Trophoblast cell (in vitro differentiated cells and primary cell): Measurements from ENCODE around the gene CLIC3.

Source experiments
- DNase-seq, 2 donors: peaks; one replicate each; pipeline ENCODE4 v3.0.0-alpha.2; 2016
- H2AFZ ChIP-seq: 2 replicates; pipeline ENCODE4 v1.6.1; 2013; ENCODE audit warnings: low read length, moderate library complexity, mild to moderate bottlenecking; ENCODE audit not compliant: insufficient read depth, poor library complexity
- H2AK5ac ChIP-seq: 2 replicates; pipeline ENCODE4 v1.6.1; 2013; ENCODE audit warnings: mild to moderate bottlenecking, low read length
- H2BK120ac ChIP-seq: 2 replicates; pipeline ENCODE4 v1.6.1; 2013; ENCODE audit warnings: low read length, mild to moderate bottlenecking, moderate library complexity; ENCODE audit not compliant: insufficient read depth, poor library complexity
- H2BK12ac ChIP-seq: 2 replicates; pipeline ENCODE4 v1.6.1; 2013; ENCODE audit warnings: mild to moderate bottlenecking, low read length, moderate library complexity
- H2BK5ac ChIP-seq: 2 replicates; pipeline ENCODE4 v1.6.1; 2013; ENCODE audit warnings: low read length, low read depth, moderate library complexity, mild to moderate bottlenecking; ENCODE audit not compliant: poor library complexity
- H3K14ac ChIP-seq: 2 replicates; pipeline ENCODE4 v1.6.1; 2013; ENCODE audit warnings: mild to moderate bottlenecking, low read length
- H3K18ac ChIP-seq: 2 replicates; pipeline ENCODE4 v1.6.1; 2013; ENCODE audit warnings: mild to moderate bottlenecking, low read length
- H3K23ac ChIP-seq: 2 replicates; pipeline ENCODE4 v1.6.1; 2013; ENCODE audit warnings: low read length
- H3K27ac ChIP-seq: 2 replicates; pipeline ENCODE4 v1.5.1; 2013; ENCODE audit warnings: low read depth, mild to moderate bottlenecking, inconsistent platforms, low read length, moderate library complexity
- H3K27me3 ChIP-seq: 2 replicates; pipeline ENCODE4 v1.6.1; 2013; ENCODE audit warnings: inconsistent platforms, mild to moderate bottlenecking, low read length, moderate library complexity; ENCODE audit not compliant: insufficient read depth
- H3K36me3 ChIP-seq, 2 experiments: 1 replicate in 1 of 2; 2 replicates in 1 of 2; pipeline ENCODE4 v1.6.1; 2013; ENCODE audit warnings: low read length in 2 of 2, mild to moderate bottlenecking in 2 of 2, moderate library complexity in 1 of 2; ENCODE audit not compliant: insufficient read depth in 2 of 2, control insufficient read depth in 1 of 2
- H3K4ac ChIP-seq: 2 replicates; pipeline ENCODE4 v1.6.1; 2013; ENCODE audit warnings: low read depth, mild to moderate bottlenecking, low read length, moderate library complexity
- H3K4me1 ChIP-seq, 2 experiments: 1 replicate in 1 of 2; 2 replicates in 1 of 2; pipeline ENCODE4 v1.6.1; 2013; ENCODE audit warnings: low read length in 2 of 2, mild to moderate bottlenecking in 2 of 2, moderate library complexity in 1 of 2; ENCODE audit not compliant: insufficient read depth in 2 of 2, control insufficient read depth in 1 of 2
- H3K4me2 ChIP-seq: 2 replicates; pipeline ENCODE4 v1.6.1; 2013; ENCODE audit warnings: inconsistent platforms, mild to moderate bottlenecking, low read length, moderate library complexity
- H3K4me3 ChIP-seq: 2 replicates; pipeline ENCODE4 v1.5.1; 2013; ENCODE audit warnings: mild to moderate bottlenecking, low read depth, low read length, inconsistent platforms
- H3K79me1 ChIP-seq: one replicate; pipeline ENCODE4 v1.6.1; 2013; ENCODE audit warnings: low read length
- H3K79me2 ChIP-seq: 2 replicates; pipeline ENCODE4 v1.6.1; 2013; ENCODE audit warnings: low read length, mild to moderate bottlenecking; ENCODE audit not compliant: control insufficient read depth, insufficient read depth, poor library complexity
- H3K9ac ChIP-seq: 2 replicates; pipeline ENCODE4 v1.6.1; 2013; ENCODE audit warnings: mild to moderate bottlenecking, low read length
- H3K9me3 ChIP-seq: 2 replicates; pipeline ENCODE4 v1.6.1; 2013; ENCODE audit warnings: low read depth, mild to moderate bottlenecking, control low read depth, inconsistent platforms, low read length; ENCODE audit not compliant: insufficient read depth
- H4K12ac ChIP-seq: 2 replicates; pipeline ENCODE4 v1.6.1; 2013; ENCODE audit warnings: low read depth, mild to moderate bottlenecking, low read length, moderate library complexity
- H4K8ac ChIP-seq: 2 replicates; pipeline ENCODE4 v1.6.1; 2013; ENCODE audit warnings: low read depth, mild to moderate bottlenecking, low read length, moderate library complexity
- H4K91ac ChIP-seq: one replicate; pipeline ENCODE4 v1.6.1; 2013; ENCODE audit warnings: low read depth, mild to moderate bottlenecking, low read length, moderate library complexity
- WGBS: extraction: QIAGEN DNeasy Blood & Tissue Kit; methylation state at CpG from one replicate; pipeline ENCODE4 v1.1.7; 2013; ENCODE audit warnings: missing lambda C conversion rate; ENCODE audit not compliant: insufficient read length, insufficient coverage; ENCODE audit errors: extremely low coverage; 5-methylcytosine and 5-hydroxymethylcytosine counted together

CLIC3 gene

GRCh38 chr9:136952876-136953770 lies 43.2 kb downstream of the CLIC3 start:
- no peak overlapping the region for H3K9ac ChIP-seq
- peaks cover 3% of the 10 kb centered on the region for H3K79me2 ChIP-seq
- H2BK120ac ChIP-seq = no peak overlapping the region
- no peak for DNase-seq
- H2AK5ac ChIP-seq = no peak overlapping the region
- H3K27ac ChIP-seq = no peak overlapping the region
- no CpG with 5 or more reads among the region's 44 CpGs for WGBS
- H3K27me3 ChIP-seq = no peaks in the 10 kb centered on the region
- H3K23ac ChIP-seq = no peak overlapping the region
- H3K79me1 ChIP-seq = peaks cover 8% of the 10 kb centered on the region
- no peak overlapping the region for H4K12ac ChIP-seq
- H3K4me2 ChIP-seq = no peak overlapping the region
- no peak overlapping the region for H2BK5ac ChIP-seq
- H3K36me3 ChIP-seq = no peaks in the 10 kb centered on the region
- peaks cover 7% of the 10 kb centered on the region for H3K9me3 ChIP-seq
- peaks cover 8 to 12% of the 10 kb centered on the region in 2 experiments for H3K4me1 ChIP-seq
- no peak overlapping the region for H2BK12ac ChIP-seq
- no peak overlapping the region for H3K4me3 ChIP-seq
- H4K91ac ChIP-seq = no peak overlapping the region
- H4K8ac ChIP-seq = no peak overlapping the region
- no peak overlapping the region for H2AFZ ChIP-seq
- H3K18ac ChIP-seq = no peak overlapping the region
- no peak overlapping the region for H3K4ac ChIP-seq
- no peak overlapping the region for H3K14ac ChIP-seq

DNA sequence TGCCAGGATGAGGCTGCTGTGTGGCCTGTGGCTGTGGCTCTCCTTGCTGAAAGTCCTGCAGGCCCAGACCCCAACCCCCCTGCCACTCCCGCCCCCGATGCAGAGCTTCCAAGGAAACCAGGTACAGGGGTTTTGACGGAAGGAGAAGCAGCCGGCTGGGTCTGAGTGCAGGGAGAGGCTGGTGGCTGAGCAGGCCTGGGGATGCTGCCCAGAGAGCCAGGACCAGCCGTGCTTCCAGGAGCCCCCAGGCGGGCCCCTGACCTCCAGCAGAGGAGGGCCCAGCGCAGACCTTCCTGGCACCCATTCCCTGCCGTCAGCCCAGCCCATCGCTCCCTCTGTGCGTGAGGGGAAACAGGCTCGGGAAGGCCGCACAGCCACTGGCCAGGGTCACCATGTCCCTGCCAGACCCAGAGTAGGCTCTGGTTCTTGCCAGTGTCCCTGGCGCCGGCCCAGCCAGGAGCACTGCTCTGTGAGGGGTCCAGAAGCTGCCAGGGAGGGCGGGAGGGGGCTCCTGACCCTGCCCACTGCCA lies 44.0 kb downstream of the CLIC3 start:
- no CpG with 5 or more reads among the region's 15 CpGs for WGBS
- H4K8ac ChIP-seq = no peak overlapping the region
- no peak overlapping the region for H2BK5ac ChIP-seq
- H3K18ac ChIP-seq = no peak overlapping the region
- H3K79me1 ChIP-seq = peaks cover 8% of the 10 kb centered on the region
- H4K91ac ChIP-seq = no peak overlapping the region
- no peak overlapping the region for H3K23ac ChIP-seq
- no peak overlapping the region for H2AFZ ChIP-seq
- H4K12ac ChIP-seq = no peak overlapping the region
- H3K79me2 ChIP-seq = peaks cover 3% of the 10 kb centered on the region
- H3K27me3 ChIP-seq = no peaks in the 10 kb centered on the region
- H2BK120ac ChIP-seq = no peak overlapping the region
- H3K9me3 ChIP-seq = peaks cover 4% of the 10 kb centered on the region
- no peak for DNase-seq
- H3K27ac ChIP-seq = no peak overlapping the region
- no peak overlapping the region for H2AK5ac ChIP-seq
- no peak overlapping the region for H3K14ac ChIP-seq
- H3K4ac ChIP-seq = no peak overlapping the region
- no peak overlapping the region for H3K9ac ChIP-seq
- H3K4me1 ChIP-seq = peaks cover 8 to 12% of the 10 kb centered on the region in 2 experiments
- no peak overlapping the region for H3K4me3 ChIP-seq
- no peaks in the 10 kb centered on the region for H3K36me3 ChIP-seq
- no peak overlapping the region for H2BK12ac ChIP-seq
- H3K4me2 ChIP-seq = no peak overlapping the region

- no peak within 1 kb of the TSS for H4K91ac ChIP-seq
- H3K9ac ChIP-seq = no peak within 1 kb of the TSS
- H3K79me1 ChIP-seq = peaks cover 8% of the 10 kb centered on the region
- no peak within 1 kb of the TSS for H2BK12ac ChIP-seq
- H3K9me3 ChIP-seq = peaks cover 4% of the 10 kb centered on the region
- H3K4me3 ChIP-seq = no peak within 1 kb of the TSS
- H4K12ac ChIP-seq = no peak within 1 kb of the TSS
- no CpG with 5 or more reads among the region's 14 CpGs for WGBS
- H3K23ac ChIP-seq = no peak within 1 kb of the TSS
- peaks cover 8 to 12% of the 10 kb centered on the region in 2 experiments for H3K4me1 ChIP-seq
- no peak within 1 kb of the TSS for H3K18ac ChIP-seq
- H3K4ac ChIP-seq = no peak within 1 kb of the TSS
- no peak for DNase-seq
- H2BK120ac ChIP-seq = no peak within 1 kb of the TSS
- H2AFZ ChIP-seq = no peak within 1 kb of the TSS
- H2BK5ac ChIP-seq = no peak within 1 kb of the TSS
- no peaks in the 10 kb centered on the region for H3K27me3 ChIP-seq
- no peak within 1 kb of the TSS for H3K27ac ChIP-seq
- no peak within 1 kb of the TSS for H4K8ac ChIP-seq
- no peaks in the 10 kb centered on the region for H3K36me3 ChIP-seq
- no peak within 1 kb of the TSS for H3K4me2 ChIP-seq
- no peak within 1 kb of the TSS for H2AK5ac ChIP-seq
- peaks cover 3% of the 10 kb centered on the region for H3K79me2 ChIP-seq
- no peak within 1 kb of the TSS for H3K14ac ChIP-seq
These were observed 44.6 kb downstream of the CLIC3 start, which contains the start of gene LCN12 for GRCh38 chr9:136951541-136952320. TSS of gene LCN12 (plus strand) at chr9:136952273. CDS start at chr9:136952328, 55 bp downstream.

DNA sequence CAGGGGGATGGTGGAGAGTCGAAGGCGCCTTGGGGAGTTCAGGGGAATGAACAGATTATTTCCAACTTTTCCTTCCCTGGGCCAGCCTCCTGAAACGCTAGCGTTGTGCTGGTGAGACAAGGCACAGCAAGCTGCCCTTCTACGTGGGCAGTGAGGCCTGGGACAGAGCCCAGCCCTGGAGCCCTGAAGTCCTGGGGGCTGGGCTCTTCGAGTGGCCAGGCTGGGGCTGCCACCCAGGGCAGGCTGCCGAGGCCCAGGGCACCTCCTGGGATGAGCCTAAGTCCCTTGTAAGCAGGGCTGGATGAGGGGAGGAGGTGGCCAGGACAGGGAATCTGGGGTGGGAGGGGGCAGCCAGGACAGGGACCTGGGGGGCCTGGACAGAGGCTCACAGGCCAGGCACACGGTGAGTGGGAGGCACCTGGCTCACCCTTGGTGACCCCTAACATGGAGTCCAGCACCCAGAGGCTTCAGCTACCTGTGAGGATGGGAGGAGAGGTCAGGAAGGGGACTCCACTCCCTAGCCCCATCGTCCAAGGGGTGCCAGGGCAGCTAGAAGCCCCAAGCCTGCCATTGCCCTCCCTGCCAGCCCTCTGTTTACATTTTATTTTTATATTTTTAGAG lies 45.6 kb downstream of the CLIC3 start:
- H2BK5ac ChIP-seq = no peak overlapping the region
- peak overlapping the region; percentile 91 for H3K4me2 ChIP-seq
- no peak overlapping the region for H3K4ac ChIP-seq
- H3K23ac ChIP-seq = no peak overlapping the region
- H3K36me3 ChIP-seq = no peaks in the 10 kb centered on the region
- H3K27ac ChIP-seq = no peak overlapping the region
- H3K4me1 ChIP-seq = peaks cover 8 to 12% of the 10 kb centered on the region in 2 experiments
- no peak overlapping the region for H3K18ac ChIP-seq
- peak overlapping the region; percentile 88 for H4K91ac ChIP-seq
- H3K9me3 ChIP-seq = peaks cover 1% of the 10 kb centered on the region
- no peak for DNase-seq
- peak overlapping the region; percentile 36 for H3K14ac ChIP-seq
- no peaks in the 10 kb centered on the region for H3K27me3 ChIP-seq
- no peak overlapping the region for H2AK5ac ChIP-seq
- H3K79me2 ChIP-seq = peaks cover 3% of the 10 kb centered on the region
- peak overlapping the region; percentile 68 for H4K12ac ChIP-seq
- no peak overlapping the region for H2BK120ac ChIP-seq
- no peak overlapping the region for H3K4me3 ChIP-seq
- H4K8ac ChIP-seq = peak overlapping the region; percentile 90
- no CpG with 5 or more reads among the region's 9 CpGs for WGBS
- no peak overlapping the region for H3K9ac ChIP-seq
- H3K79me1 ChIP-seq = peaks cover 8% of the 10 kb centered on the region
- no peak overlapping the region for H2BK12ac ChIP-seq
- H2AFZ ChIP-seq = peak overlapping the region; percentile 81
